NCI-H1930 (cell line): ENCODE data around the gene PRKCA.
"Not testable (repeated sequence)": the region's sequence is repeated elsewhere in the genome, so short reads cannot be mapped to it uniquely, and the experiment has no call there.

Experiments used
- DNase-seq, 2 experiments: peaks; one replicate each; lab custom pipeline; 2025; lab: John Stamatoyannopoulos, UW

PRKCA gene

GRCh38 chr17:66489576-66489975 lies 187.2 kb downstream of the PRKCA start:
- not testable (repeated sequence) for DNase-seq

- no peak for DNase-seq
These were observed 188.8 kb downstream of the PRKCA start for GRCh38 chr17:66491213-66491612.

DNA sequence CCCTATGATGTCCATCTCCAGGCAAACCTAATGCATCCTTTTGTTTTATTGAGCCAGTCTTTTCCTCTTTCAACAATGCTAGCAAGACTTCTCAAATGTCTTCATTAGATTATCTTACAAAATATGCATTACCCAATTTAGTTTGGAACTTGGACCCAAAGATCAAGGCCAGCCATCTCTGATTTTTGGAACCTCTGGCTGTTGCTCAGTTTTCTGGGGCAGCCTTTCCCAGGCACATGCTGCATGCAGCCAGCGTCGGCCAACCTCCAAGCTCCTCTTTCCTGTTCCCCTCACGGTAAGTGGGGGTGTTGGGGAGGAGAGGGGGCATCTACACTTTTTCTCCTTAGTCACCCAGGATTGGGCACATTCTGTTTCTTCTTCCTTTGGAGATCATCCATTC lies 189.3 kb downstream of the PRKCA start:
- DNase-seq: no peak

GRCh38 chr17:66492080-66492479 lies 189.7 kb downstream of the PRKCA start:
- DNase-seq: no peak

DNA sequence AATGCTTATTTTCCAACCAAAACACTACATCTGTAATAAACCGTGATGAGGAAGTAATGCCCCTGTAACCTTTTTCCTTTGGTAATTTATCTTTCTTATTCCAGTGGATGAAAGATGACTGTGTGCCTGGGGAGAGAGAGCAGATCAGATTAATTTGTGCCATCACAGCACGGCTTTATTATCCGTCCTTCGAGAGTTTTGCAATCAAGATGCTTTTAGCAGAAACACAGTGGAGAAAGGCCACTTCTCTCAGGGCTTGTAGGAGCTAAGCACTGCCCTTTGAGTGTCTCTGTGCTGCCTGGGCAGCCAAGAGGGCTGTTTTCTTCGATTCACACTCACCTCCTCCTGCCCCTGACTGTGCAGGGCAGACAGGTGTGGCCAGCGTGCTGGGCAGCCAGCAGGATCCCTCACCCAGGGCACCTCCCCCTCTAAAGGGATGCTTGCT lies 190.2 kb downstream of the PRKCA start:
- no peak for DNase-seq

- no peak for DNase-seq
These were observed 191.0 kb downstream of the PRKCA start for GRCh38 chr17:66493283-66494019.

DNA sequence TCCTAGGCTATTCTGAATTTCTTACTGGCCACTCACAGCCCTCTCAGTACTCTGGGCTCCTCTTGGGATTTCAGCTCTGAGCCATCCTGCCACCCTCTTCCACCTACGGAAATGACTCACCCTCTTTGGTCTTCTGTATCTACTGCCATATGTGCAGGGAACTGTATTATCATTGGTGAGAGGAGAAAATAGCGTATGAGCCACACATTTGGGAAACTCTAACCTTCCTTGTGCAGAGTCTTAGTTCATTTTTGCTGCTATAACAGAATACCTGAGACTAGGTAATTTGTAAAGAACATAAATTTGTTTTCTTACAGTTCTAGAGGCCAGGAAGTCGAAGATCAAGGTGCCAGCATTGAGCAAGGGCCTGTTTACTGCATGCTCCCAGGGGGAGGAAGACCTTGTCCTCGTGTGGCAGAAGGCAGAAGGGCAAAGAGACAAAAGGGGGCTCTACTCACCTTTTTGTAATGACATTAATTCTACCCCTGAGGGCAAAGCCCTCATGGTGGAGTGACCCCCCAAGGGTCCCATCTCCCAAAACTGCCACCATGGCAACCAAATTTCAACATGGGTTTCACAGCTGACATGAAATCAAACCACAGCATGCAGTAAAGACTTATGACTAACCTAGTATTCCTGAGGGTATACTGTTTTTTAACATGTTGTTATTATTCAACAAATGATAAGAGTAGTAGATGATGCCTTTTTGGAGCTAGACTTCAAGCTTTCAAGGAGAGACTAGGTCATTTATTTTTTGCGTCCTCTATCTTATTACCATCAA lies 191.8 kb downstream of the PRKCA start:
- no peak for DNase-seq

DNA sequence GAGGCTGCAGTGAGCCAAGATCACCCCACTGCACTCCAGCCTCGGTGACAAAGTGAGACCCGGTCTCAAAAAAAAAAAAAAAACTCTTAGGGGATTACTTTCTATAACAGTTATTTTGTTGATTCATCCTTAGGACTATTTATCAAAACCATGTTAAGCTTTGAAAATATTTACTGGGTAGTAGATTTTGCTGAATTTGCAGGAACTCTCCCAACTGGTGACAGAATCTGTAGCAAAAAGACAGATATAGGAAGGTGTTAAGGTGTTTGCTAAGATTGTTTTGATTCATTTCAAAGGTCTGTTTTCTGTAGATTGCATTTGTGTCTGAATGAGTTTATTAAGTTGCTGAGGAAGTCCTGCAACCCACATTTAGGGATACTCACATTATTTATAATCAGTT lies 192.6 kb downstream of the PRKCA start:
- DNase-seq: no peak

DNA sequence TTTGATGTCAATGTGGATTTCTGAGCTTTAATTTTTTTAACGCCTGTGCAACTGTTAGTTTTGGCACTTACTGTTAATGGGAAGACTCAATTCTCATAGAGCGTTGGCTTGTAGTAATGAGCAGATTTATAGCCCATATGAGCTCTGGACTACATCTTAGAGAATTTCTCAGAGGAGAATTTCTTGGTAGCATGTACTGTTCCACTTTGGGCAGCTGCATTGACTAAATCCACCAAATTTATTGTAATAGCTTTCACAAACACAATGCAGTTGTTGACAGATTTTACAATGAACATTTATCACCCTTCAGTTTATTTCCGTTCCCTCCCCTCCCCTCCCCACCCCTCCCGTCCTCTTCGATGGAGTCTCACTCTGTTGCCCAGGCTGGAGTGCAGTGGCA lies 193.9 kb downstream of the PRKCA start:
- no peak for DNase-seq

DNA sequence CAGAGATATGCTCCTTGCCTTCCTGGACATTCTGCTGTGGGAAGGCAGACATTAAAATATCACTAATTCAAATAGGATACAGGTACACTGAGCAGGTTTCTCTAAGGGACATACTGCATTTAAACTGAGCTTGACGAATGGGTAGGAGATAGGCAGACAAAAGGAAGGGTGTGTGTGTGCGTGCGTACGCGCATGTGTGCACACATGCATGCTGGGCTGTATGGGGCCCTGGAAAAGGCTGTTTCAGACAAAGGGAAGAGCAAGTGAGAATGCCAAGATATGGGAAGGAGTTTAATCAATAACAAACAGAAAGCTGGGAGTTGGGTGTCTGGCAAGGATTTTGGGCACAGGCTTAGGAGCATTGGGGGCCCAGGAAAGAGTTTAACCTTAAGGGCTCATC lies 196.2 kb downstream of the PRKCA start:
- DNase-seq: no peak

DNA sequence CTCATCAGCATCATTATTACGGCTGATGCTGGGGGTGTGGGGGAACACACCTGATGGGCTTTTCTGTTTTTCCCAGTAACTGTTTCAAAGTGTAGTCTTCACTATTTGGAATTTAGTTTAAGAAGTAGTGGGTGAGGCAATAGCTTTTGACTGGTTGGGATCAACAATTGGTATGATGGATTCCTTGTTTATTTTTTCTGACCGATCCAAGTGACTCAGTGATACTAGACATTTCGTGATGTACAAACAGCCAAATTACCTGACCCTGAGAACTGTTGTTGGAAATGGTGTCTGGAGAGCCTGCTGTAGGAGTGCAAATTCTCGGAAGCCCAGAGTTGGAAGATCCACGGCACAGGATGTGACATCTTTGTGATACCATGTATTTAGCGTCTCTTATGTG lies 204.2 kb downstream of the PRKCA start:
- DNase-seq: no peak

- DNase-seq: no peak
These were observed 204.9 kb downstream of the PRKCA start for GRCh38 chr17:66507103-66507923.

DNA sequence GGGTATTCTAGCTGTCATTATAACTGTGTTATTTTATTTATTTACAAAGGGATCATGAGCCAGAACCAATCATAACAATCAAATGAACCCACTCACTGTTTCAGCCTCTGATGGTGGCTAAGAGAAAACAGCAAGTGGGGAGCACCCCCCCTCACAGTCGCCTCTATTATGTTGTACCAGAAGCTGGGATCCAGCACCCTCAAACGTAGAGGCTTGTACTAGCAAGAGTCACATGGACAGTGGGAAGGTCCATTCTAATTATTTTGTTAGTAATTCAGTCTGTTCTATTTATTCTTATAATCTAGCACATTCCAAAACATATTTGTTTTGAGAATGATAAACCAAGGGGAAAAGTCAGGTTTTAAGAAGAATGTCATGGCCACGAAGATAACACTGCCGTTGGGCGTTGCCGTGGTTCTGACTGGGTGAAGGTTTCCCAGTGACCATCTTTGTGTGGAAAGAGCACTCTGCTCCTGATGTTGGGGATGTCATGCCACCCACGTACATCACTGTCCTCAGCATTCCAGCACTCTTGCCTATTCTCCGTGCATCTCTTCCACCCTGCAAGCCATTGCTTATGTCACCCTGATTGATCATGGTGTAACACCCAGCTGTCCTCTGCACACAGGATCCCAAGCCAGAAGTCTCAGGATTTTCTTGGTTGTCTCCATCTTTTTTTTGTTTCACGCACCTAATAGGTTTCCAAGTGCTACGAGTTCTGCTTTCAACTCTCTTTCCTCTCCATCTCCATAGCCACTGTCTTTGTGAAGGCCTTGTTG lies 205.8 kb downstream of the PRKCA start:
- DNase-seq: no peak

- no peak for DNase-seq
These were observed 206.8 kb downstream of the PRKCA start for GRCh38 chr17:66508896-66509844.

DNA sequence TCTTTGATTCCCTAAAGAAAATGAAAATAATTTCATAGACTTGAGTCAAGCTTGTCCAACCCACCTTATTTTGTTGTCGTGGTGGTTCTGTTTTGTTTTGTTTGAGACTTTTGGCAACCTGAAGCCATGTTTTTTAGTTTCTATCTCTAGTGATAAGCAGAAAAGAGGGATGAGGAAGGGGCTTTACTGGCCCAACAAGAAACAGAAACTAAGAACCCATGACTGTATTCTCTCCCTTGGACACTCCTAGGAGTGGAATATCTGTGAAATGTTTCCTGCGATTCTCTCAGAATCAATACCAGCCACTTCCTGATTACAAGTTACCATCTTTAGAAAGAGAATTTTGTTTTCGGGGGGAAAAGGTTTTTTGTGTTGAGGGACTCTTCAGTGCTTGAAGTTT lies 207.5 kb downstream of the PRKCA start:
- no peak for DNase-seq

DNA sequence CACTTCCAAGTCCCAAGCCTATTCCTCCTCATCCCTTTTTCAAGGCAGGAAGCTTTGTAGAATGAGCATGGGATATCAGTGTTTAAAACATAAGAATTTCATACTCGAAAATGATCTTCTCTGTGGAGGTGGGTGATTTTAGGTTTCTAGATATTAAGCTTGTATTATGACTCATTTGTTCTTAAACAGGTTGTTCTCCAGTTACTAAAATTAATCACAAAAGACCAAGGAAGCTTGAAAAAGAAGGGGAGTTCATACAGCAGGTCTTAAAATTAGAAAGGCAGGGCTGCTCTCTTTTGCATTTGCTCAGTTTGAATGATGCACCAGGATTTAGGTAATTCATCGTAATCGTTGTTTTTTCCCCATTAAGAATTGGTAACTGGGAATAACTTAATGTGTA lies 208.7 kb downstream of the PRKCA start:
- DNase-seq: no peak

GRCh38 chr17:66514227-66514806 lies 211.9 kb downstream of the PRKCA start:
- no peak for DNase-seq

- DNase-seq: no peak
These were observed 213.6 kb downstream of the PRKCA start for GRCh38 chr17:66515974-66516373.

- DNase-seq: no peak
These were observed 215.1 kb downstream of the PRKCA start for GRCh38 chr17:66517336-66518009.

- no peak for DNase-seq
These were observed 215.7 kb downstream of the PRKCA start for GRCh38 chr17:66518108-66518507.
